Hepatocyte (in vitro differentiated cells): Measurements from ENCODE around the gene FAM174C. TPM values are rescaled to one million over a fixed set of nuclear protein-coding genes. Genes with fewer than 3 reads are reported as not detected.

Experiments
- DNase-seq: peaks from one replicate; pipeline ENCODE4 v3.0.0-alpha.2; 2016; ENCODE audit warnings: low spot score
- H2AFZ ChIP-seq: fragments of 200-600 bp; sonication (generic); 2 replicates; pipeline ENCODE4 v1.6.0; 2016; ENCODE audit warnings: antibody characterized with exemption, mild to moderate bottlenecking
- H3K27ac ChIP-seq: fragments of 200-600 bp; sonication (generic); 2 replicates; pipeline ENCODE4 v1.5.1; 2016; ENCODE audit warnings: mild to moderate bottlenecking
- H3K27me3 ChIP-seq: fragments of 200-600 bp; sonication (generic); 2 replicates; pipeline ENCODE4 v1.6.1; 2016
- H3K36me3 ChIP-seq: fragments of 200-600 bp; sonication (generic); replicated peaks from 2 replicates; pipeline ENCODE4 v1.5.1; 2016; ENCODE audit warnings: low read depth; ENCODE audit not compliant: insufficient read depth
- H3K4me1 ChIP-seq: fragments of 200-600 bp; sonication (generic); 2 replicates; pipeline ENCODE4 v1.5.1; 2016; ENCODE audit warnings: mild to moderate bottlenecking, moderate library complexity; ENCODE audit not compliant: insufficient read depth
- H3K4me2 ChIP-seq: fragments of 200-600 bp; sonication (generic); 2 replicates; pipeline ENCODE4 v1.6.0; 2016
- H3K4me3 ChIP-seq: fragments of 200-600 bp; sonication (generic); 2 replicates; pipeline ENCODE4 v1.5.1; 2016; ENCODE audit warnings: mild to moderate bottlenecking
- H3K79me2 ChIP-seq: fragments of 200-600 bp; sonication (generic); 2 replicates; pipeline ENCODE4 v1.6.0; 2017; ENCODE audit warnings: mild to moderate bottlenecking
- H3K9me2 ChIP-seq: fragments of 200-600 bp; sonication (generic); replicated peaks from 2 replicates; pipeline ENCODE4 v1.6.0; 2017; ENCODE audit warnings: mild to moderate bottlenecking; ENCODE audit not compliant: insufficient read depth
- H3K9me3 ChIP-seq: fragments of 200-600 bp; sonication (generic); 2 replicates; pipeline ENCODE4 v1.5.1; 2016; ENCODE audit warnings: low read depth, mild to moderate bottlenecking
- H4K20me1 ChIP-seq: fragments of 200-600 bp; sonication (generic); 2 replicates; pipeline ENCODE4 v1.6.0; 2016; ENCODE audit warnings: mild to moderate bottlenecking; ENCODE audit not compliant: insufficient read depth, poor library complexity, severe bottlenecking
- CTCF ChIP-seq: fragments of 200-600 bp; sonication (generic); IDR thresholded peaks from 2 replicates; pipeline ENCODE4 v1.5.1; 2016; ENCODE audit warnings: antibody characterized with exemption, mild to moderate bottlenecking; ENCODE audit not compliant: poor library complexity
- EZH2 ChIP-seq: fragments of 200-600 bp; sonication (generic); IDR thresholded peaks from 2 replicates; pipeline ENCODE4 v1.6.1; 2016; ENCODE audit warnings: antibody characterized with exemption, mild to moderate bottlenecking, borderline replicate concordance
- EZH2phosphoT487 ChIP-seq: fragments of 200-600 bp; sonication (generic); IDR thresholded peaks from one replicate; pipeline ENCODE4 v1.6.1; 2018; ENCODE audit warnings: antibody characterized with exemption, mild to moderate bottlenecking, low read depth, moderate library complexity; ENCODE audit not compliant: unreplicated experiment, severe bottlenecking
- WGBS: methylation state at CpG from one replicate; pipeline ENCODE4 v1.1.6; 2016; ENCODE audit warnings: low lambda C conversion rate; ENCODE audit errors: missing lambda C conversion rate; 5-methylcytosine and 5-hydroxymethylcytosine counted together
- polyA plus RNA-seq: library from polyadenylated mRNA; unstranded; fragments of >200 nt; fragmentation: Nextera tagmentation; extraction: Ambion mirVana; gene quantifications from 2 replicates; pipeline ENCODE4 v1.2.1, GENCODE V29; 2016
- total RNA-seq: library from RNA; depleted of rRNA; stranded (reverse); fragments of >200 nt; gene quantifications from 2 replicates; pipeline ENCODE4 v1.2.3, GENCODE V29; 2014

FAM174C gene
- total and polyA plus RNA-seq, 2 experiments from 2014 or later: 25.5 to 79.9 TPM

- Histone ChIP-seq H3K36me3 (no peaks in the 10 kb centered on the region), H3K4me2 (no peak overlapping the region), H3K4me3 (no peak overlapping the region), H3K79me2 (no peaks in the 10 kb centered on the region), H3K27me3 (no peaks in the 10 kb centered on the region), H4K20me1 (no peaks in the 10 kb centered on the region), H3K9me3 (no peaks in the 10 kb centered on the region), H3K27ac (no peak overlapping the region), H3K9me2 (no peaks in the 10 kb centered on the region), H2AFZ (no peak overlapping the region), H3K4me1 (peaks cover 4% of the 10 kb centered on the region)
- DNase-seq: no peak
- TF ChIP-seq CTCF (no peak), EZH2phosphoT487 (no peak), EZH2 (no peak)
- 95% methylated on average over 22 of the region's 34 CpGs for WGBS
Observed at GRCh38 chr19:1299801-1300200, 24.5 kb downstream of the FAM174C start.

- H3K4me2 ChIP-seq: no peak overlapping the region
- DNase-seq: no peak
- H3K79me2 ChIP-seq: no peaks in the 10 kb centered on the region
- no peak overlapping the region for H2AFZ ChIP-seq
- 94% methylated on average over 33 of the region's 35 CpGs for WGBS
- H3K27me3 ChIP-seq: no peaks in the 10 kb centered on the region
- peaks cover 5% of the 10 kb centered on the region for H3K4me1 ChIP-seq
- no peak overlapping the region for H3K4me3 ChIP-seq
- H4K20me1 ChIP-seq: no peaks in the 10 kb centered on the region
- TF ChIP-seq CTCF: no peak
- no peak for TF ChIP-seq EZH2
- H3K9me3 ChIP-seq: no peaks in the 10 kb centered on the region
- H3K9me2 ChIP-seq: no peaks in the 10 kb centered on the region
- no peaks in the 10 kb centered on the region for H3K36me3 ChIP-seq
- H3K27ac ChIP-seq: no peak overlapping the region
Observed at GRCh38 chr19:1300744-1301490, 25.6 kb downstream of the FAM174C start.

GRCh38 chr19:1302533-1303239, 27.4 kb downstream of the FAM174C start:
- Histone ChIP-seq H2AFZ (no peak overlapping the region), H3K9me3 (no peaks in the 10 kb centered on the region), H3K4me2 (no peak overlapping the region), H3K79me2 (no peaks in the 10 kb centered on the region), H3K36me3 (no peaks in the 10 kb centered on the region), H3K4me1 (peaks cover 5% of the 10 kb centered on the region), H4K20me1 (no peaks in the 10 kb centered on the region), H3K27me3 (no peaks in the 10 kb centered on the region), H3K9me2 (no peaks in the 10 kb centered on the region), H3K4me3 (no peak overlapping the region), H3K27ac (no peak overlapping the region)
- DNase-seq: no peak
- WGBS: 90% methylated on average over 22 of the region's 36 CpGs
- TF ChIP-seq EZH2 (no peak), EZH2phosphoT487 (no peak), CTCF (no peak)
